GM19193 (cell line): ENCODE data around the gene PIP5K1B.

ENCODE experiments used
- POLR2A ChIP-seq: IDR thresholded peaks from 4 replicates; pipeline ENCODE4 v1.6.1; 2011; ENCODE audit not compliant: insufficient read depth, insufficient read length; ENCODE audit errors: extremely low read depth

Gene PIP5K1B

DNA sequence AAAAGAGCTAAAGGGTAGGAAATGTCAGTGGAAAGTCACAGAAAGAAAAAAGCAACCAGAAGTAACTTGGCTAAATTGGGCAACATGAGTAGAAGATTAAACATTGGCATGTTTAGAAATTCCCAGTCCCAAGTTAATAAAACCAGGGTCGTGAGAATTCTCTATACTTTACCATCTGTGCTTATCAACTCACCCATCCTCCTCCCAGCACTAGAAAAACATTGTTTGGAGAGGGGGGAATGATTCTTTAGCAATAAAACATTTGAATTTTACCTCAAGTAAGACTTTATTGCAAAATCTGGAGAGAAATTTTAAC is 229.2 kb downstream of the PIP5K1B start:
- TF ChIP-seq POLR2A: no peak

DNA sequence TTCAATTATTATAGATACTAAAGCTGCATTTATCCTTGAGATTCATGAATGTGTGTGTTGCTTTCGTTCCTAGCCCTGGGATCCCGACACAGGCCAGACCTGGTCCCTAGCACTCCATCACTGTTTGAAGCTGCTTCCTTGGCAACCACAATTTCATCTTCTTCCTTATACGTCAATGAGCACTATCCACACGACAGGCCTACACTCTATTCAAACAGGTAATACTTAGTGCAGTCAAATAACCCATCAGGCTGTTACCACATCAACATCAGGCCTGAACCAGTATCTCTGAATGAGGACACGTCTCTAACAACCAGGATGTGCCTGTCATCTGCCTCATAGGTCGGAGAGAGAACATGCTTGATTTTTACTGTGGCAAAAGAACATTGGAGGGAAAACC is 235.5 kb downstream of the PIP5K1B start:
- no peak for TF ChIP-seq POLR2A

DNA sequence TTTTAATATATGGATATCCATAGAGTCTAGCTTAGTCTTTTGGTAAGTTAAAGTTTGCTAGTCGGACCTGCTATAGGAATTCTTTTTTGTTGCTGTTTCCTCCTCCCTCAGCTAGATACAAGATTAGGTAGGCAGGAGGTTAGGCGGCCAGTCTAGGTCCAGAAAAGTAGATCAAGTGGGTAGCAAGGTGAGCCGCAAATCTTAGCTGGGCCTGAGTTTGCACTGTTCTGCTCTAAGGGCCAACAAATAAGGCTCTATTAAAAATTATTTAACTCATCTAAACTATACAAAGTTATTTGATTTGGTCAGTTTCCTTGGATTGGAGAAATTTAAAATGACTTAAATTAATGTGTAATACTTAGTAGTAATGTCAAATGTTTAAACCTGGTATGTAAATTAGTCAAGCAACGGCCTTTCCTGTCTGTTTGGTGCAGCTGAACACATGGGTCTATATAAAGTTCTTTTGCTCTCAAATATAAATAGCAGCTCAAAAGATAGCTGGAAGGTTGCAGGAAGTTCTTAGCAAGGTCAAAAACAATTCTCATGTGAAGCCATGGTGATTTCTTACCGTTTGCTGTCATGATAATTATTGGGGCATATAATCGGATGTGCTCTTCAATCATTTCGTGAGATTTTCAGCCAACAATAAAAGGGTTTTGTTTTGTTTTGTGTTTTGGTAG is 236.9 kb downstream of the PIP5K1B start:
- no peak for TF ChIP-seq POLR2A

DNA sequence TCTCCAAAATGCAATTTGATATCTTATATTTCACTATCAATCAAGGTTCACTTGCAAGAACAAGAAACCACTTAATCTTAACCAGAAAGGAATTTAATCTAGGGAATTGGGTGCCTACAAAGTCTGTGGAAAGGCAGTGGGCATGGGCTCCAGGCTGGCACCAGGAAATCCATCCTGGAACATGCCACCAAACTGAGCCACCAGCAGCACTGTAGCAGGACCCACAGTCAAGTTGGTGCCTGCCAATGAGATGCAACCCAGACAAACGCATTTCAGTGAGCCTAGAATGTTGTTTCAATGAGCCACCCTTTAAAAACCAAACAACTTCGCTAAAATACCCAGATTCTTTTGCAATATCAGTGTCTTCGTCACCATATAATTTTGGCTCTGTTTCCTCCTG is 237.8 kb downstream of the PIP5K1B start:
- TF ChIP-seq POLR2A: no peak

DNA sequence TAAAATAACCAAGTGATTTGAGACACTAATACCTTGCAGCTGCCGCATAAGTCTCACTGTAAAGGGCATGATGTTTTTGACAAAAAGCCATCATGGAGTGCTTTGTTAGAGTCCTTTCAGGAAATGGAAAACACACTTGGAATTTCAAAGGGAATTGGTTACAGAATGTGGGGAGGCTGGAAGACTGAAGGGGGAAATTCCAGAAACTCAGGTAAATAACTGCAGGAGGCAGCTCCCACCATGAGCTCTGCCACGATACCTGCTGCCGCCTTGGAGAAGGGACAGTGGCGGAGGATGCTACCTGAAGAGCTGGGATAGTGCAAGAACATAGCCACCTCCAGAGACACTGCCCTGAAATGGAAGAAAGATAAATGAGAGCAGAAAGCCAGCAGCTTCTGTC is 242.0 kb downstream of the PIP5K1B start:
- TF ChIP-seq POLR2A: no peak

DNA sequence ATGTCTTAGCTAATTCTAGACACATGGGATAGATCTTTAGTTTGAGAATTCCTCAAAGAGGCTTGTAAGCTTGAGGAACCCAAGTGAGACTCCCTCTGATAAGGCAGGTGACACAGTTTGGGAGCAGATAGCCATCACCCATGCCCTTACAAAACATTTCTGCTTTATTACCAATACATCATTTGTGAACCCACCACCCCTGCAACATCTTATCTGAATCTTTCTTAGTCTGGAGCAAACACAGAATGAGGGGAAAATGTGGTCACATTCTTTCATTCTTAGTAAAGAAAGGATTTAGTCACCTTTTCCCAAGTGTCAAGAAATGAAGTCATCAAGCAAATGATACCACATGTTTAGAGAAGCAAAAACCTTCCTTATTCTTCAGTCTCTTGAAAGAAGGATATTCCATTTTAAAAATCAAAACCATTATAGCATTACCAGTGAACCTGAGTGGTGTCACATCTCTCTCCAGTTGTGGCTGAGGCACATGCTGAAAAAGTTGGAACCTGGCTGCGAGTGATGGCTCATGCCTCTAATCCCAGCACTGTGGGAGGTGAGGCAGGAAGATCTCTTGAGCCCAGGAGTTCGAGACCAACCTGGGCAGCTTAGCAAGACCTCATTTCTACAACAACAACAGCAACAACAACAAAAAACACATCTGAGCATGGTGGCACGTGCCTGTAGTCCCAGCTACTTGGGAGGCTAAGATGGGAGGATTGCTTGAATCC is 243.0 kb downstream of the PIP5K1B start:
- no peak for TF ChIP-seq POLR2A

DNA sequence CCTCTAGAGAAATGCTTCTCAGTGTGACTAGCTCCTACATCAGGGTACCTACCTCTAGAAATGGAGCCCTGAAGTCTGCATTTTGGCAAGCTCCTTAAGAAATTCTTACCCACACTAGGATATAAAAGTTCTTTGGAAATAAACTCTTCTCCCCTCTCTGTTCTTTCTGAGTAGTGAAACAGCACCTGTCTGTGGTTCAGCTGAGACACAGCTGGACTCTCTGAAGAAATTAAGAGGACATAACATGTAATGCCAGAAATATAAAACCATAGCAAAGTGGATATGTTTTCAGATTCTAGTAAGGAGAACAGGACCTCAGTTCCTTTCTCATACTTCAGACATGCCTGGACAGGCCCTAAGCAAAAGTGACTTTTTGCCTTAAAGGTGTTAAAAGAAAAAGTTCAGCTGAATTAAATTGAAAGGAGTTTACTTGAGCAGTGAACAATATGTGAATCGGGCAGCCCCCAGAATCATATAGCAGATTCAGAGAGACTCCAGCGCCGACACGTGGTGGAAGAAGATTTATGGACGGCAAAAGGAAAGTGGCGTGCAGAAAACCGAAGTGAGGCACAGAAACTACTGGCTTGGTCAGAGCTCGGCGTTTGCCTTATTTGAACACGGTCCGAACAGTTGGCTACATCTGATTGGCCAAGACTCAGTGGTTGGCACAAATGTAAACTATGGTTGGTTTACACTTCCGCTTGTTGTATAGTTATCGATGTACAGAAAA is 244.4 kb downstream of the PIP5K1B start:
- TF ChIP-seq POLR2A: no peak

DNA sequence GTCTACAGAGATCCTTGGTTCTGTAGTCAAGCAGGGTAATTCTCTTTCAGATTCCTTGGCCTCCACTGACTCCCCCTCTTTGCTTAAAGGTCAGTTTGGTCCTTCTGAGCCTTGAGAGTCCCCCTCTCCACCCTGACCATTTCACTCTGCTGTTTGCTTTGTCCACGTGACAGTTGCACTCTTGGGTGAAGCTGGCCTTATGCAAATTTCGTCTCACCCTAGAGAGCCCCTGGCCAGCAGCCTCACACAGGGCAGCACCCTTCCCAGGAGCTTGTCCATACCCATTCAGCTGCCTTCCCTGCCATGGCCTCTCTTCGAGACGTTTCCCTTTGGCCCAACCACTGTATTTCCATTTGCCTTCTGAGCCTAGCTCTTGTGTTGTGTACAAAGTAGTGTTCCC is 245.1 kb downstream of the PIP5K1B start:
- TF ChIP-seq POLR2A: no peak

DNA sequence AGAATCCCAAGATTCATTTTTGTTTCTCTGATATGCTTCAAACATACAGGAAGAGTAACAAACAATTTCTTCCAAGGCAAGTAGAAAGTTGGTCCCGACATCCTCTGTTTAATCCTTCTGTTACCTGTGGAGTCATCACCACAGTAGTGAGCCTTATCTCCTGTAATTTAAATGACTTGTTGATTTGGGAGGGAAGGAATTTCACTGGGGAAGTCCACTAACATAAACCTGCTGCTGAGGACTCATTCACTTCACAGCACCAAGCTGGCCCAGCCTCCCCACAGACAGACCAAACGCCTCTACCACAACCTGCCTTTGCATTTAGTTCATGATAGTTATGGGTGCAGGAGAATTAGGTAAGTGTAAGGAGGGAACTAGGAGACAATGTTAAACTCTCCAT is 245.6 kb downstream of the PIP5K1B start:
- TF ChIP-seq POLR2A: no peak

DNA sequence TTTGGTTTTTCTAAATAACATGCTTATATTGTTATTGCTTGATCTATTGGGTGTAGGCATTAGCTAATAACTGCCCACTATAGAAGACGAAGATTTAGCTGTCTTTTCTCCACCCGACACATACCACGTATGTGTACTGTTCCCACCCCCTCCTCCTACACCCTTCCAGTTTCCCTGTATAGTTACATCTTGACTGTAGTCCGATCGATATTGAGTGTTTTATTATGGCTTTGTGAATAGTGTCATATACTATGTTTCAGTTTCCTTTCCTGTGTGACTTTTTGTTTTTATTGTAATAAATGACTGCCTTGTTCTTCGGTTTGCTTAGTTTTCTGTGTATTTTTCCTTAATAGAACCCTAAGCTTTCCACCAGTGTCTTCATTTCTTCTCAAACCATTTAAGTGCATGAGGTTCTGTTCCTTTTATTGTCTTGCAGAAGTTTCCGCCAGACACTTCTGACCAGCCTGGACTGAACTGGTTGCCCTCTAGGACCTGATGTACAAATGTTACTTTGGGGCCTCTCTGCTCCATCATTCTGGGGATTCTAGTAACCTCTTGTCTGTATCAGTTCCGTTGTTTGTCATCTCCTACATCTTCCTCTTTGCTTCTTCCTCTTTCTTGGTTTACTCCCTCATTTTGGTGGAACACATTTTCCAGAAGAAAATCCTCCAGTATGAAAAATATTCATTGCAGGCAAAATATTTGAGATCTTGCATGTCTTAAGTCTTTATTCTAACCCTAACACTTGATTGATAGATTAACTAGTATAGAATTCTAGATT is 247.0 kb downstream of the PIP5K1B start:
- no peak for TF ChIP-seq POLR2A

DNA sequence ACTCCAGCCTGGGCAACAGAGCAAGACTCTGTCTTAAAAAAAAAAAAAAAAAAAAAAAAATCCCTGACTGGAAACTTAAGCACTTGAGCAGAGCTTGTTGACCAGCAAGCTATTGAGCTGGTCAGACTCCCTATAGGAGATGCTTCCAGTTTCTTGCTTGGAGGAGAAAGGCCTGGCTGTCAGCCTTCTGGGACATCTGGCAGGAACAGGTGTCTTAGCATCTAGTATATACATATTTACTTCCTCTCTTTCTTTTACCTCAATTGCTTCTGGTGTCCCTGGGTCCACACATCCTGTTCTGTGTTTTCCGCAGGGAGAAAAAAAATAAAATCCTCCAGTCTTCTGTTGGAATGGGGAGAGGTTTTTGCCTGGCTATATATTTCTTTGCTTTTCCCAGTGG is 248.7 kb downstream of the PIP5K1B start:
- TF ChIP-seq POLR2A: no peak

DNA sequence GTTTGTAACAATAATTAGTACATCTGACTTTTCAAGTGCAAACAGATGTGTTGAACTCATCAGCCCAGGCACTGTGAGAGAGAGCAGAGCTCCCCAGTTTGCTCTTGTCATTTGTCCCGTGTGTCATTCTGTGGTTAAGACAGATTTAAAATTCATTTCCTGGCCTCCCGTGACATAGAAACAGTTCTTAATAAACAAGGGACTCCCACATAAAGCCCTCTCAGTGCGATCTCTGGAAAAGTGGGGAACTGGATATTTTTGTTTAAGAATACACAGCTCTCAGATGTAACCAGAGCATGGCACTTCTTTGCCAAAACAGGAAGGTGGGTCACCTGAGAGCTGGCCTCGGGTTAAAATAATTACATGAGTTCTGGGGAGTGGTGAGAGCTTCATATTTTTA is 250.3 kb downstream of the PIP5K1B start:
- no peak for TF ChIP-seq POLR2A

DNA sequence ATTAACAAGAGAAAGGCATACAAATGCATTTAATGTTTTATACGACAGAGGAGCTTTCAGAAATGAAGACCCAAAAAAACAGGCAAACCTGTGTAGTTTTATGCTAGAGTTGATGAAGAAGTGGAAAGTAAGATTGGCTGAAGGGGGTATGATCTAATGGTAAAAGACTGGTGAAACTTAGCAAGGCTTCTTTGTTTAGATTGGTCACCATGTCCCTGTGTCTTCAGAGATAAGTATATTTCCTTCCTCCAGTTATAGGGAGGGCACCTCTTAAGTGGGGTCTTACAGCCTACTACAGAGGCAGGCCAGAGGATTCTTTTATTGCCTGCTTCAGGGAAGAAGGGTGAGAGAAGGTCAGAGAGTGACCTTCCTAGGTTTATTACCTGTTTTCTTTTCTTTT is 252.4 kb downstream of the PIP5K1B start:
- TF ChIP-seq POLR2A: no peak

DNA sequence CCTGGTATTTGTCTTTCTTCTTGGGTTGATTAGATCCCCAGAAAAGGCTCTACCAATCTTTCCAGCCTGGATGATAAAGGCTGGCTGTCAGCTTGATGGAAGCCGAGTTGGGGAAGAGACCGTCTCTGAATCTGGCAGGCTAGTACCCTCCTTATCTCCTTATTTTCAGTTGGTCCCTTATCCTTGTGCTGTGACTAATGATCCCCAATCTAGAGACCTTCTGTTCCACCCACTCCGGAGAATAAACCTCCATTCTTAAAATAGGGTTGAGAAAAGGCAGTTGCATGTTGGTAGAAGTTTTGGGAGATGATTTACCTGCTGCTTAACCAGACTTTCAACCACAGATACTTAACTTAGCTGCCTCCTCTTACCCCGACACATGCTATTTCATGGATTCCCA is 256.5 kb downstream of the PIP5K1B start:
- TF ChIP-seq POLR2A: no peak

DNA sequence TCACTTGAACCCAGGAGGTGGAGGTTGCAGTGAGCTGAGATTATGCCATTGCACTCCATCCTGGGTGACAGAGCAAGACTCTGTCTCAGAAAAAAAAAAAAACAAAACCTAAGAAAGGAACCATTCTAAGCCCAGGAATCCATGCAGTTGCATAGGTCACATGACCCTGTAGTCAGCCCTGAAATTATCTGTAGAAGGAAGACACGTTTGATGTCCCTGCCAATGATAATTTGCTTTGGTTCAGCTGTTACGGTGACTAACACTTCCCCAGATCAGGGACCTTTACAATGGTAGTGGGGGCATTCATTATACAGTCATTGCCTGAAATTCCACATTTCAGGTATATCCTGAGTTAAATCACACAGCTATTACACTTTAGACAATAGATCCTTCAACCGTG is 258.4 kb downstream of the PIP5K1B start:
- no peak for TF ChIP-seq POLR2A
